Lower leg skin (tissue), 4 donors: ENCODE measurements around the gene LRRC55. TPM values are rescaled to one million over a fixed set of nuclear protein-coding genes. Genes with fewer than 3 reads are reported as not detected.

Experiments used
- DNase-seq, 2 donors: peaks; one replicate each; pipeline ENCODE4 v3.0.0-alpha.2; 2019; ENCODE audit warnings: low spot score in 2 of 2
- H3K4me3 ChIP-seq: fragments of 200-600 bp; sonication (generic); 2 replicates; pipeline ENCODE4 v1.5.1; 2017; ENCODE audit warnings: mild to moderate bottlenecking, low read depth; ENCODE audit not compliant: poor library complexity, severe bottlenecking
- POLR2A ChIP-seq, 2 donors: fragments of 450-650 bp; IDR thresholded peaks; one replicate each; pipeline ENCODE4 v1.6.1; 2016 to 2017; ENCODE audit warnings: antibody characterized with exemption in 2 of 2, mild to moderate bottlenecking in 1 of 2, moderate library complexity in 1 of 2
- WGBS, 2 donors: methylation state at CpG; one replicate each; pipeline ENCODE4 v1.1.5; 2018; 5-methylcytosine and 5-hydroxymethylcytosine counted together
- intact Hi-C: fragments of 100-400 bp; cut with DNase I; formaldehyde crosslinking; loops from one replicate; pipeline ENCODE4 v1.15.0; 2023; ENCODE audit warnings: low total_unique reads
- total RNA-seq, 4 donors: library from RNA; depleted of rRNA; stranded (reverse); fragments of >200 nt; gene quantifications; one replicate each; pipeline ENCODE4 v1.1.0, GENCODE V29; 2016
- TF ChIP-seq, protein P1 (sequence below), 3 donors: fragments of 450-650 bp; IDR thresholded peaks; one replicate each; pipeline ENCODE4 v1.5.1; 2016; ENCODE audit warnings: antibody characterized with exemption in 3 of 3, mild to moderate bottlenecking in 3 of 3, moderate library complexity in 2 of 3

Gene LRRC55
- total RNA-seq, 4 donors from 2014 or later = 0.08 to 0.15 TPM; not detected in 2

DNA sequence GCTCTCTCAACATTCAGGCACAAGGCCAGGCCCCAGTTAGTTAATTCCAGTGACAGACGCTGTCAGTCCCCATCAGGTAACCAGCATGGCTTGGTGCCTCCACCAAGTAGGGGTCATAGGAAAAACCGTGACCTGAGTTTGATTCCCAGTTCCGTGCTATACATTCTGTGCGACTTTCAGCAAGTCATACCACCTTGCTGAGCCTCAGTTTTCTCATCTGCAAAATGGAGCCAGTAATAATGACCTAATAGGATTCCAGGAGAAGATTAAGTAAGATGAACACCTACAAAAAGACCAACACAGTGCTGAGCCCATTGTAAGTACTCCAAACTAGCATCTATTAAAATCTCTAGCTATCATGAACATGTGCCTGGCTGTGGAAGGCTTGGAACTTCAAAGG is 24.8 kb upstream of the LRRC55 start:
- TF ChIP-seq, protein P1, sequence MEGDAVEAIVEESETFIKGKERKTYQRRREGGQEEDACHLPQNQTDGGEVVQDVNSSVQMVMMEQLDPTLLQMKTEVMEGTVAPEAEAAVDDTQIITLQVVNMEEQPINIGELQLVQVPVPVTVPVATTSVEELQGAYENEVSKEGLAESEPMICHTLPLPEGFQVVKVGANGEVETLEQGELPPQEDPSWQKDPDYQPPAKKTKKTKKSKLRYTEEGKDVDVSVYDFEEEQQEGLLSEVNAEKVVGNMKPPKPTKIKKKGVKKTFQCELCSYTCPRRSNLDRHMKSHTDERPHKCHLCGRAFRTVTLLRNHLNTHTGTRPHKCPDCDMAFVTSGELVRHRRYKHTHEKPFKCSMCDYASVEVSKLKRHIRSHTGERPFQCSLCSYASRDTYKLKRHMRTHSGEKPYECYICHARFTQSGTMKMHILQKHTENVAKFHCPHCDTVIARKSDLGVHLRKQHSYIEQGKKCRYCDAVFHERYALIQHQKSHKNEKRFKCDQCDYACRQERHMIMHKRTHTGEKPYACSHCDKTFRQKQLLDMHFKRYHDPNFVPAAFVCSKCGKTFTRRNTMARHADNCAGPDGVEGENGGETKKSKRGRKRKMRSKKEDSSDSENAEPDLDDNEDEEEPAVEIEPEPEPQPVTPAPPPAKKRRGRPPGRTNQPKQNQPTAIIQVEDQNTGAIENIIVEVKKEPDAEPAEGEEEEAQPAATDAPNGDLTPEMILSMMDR (IDR thresholded peaks at IDR 0.05) = no peak
- TF ChIP-seq POLR2A (IDR thresholded peaks at IDR 0.05) = no peak
- no peak overlapping the region for H3K4me3 ChIP-seq
- no peak for DNase-seq
- 83% methylated on average over 4 of the region's 4 CpGs for WGBS, 2 donors
- intact Hi-C loops = no loop called here

DNA sequence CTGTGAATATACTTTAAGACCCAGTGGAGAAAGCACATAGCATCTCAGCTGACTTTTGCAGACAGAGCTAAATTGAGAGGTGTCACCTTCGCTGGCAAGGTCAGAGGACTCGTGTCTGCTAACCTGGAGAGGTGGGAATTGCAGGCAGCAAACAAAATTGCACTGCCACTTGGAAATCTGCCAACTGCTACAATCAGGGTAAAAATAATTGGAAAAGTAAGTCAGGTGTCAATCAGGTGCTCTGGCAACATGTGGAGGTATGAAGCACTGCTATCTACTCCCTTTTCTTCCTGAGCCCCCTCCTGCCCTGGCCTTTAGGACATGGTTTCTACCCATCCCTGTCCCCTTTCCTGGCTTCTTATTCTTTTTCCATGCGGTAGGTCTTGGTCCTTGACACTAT is 24.1 kb upstream of the LRRC55 start:
- 63 to 71% methylated on average over 3 of the region's 3 CpGs for WGBS, 2 donors
- intact Hi-C loops = no loop called here
- H3K4me3 ChIP-seq = no peak overlapping the region
- no peak for DNase-seq
- TF ChIP-seq POLR2A (IDR thresholded peaks at IDR 0.05) = no peak
- TF ChIP-seq, protein P1 (IDR thresholded peaks at IDR 0.05) = no peak

DNA sequence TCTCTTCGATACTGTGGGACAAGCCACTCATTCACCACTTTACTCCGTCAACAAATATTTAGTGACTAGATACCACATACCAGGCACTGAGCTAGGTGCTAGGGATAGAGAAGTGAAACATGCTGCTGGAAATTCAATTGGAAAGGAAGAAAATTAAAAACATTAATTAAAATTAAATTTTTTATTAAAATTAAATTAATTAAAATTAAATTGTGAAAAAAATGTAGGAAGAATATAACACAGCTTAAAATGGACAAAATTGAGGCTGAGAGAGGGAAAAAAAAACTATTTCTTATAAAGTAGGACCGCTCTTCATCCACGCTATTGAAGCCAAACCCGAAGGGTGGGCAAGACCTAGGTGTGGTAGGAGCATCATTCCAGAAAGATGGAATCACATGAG is 23.6 kb upstream of the LRRC55 start:
- intact Hi-C loops = no loop called here
- TF ChIP-seq, protein P1 (IDR thresholded peaks at IDR 0.05) = no peak
- no peak for TF ChIP-seq POLR2A (IDR thresholded peaks at IDR 0.05)
- WGBS, 2 donors = 81 to 92% methylated on average over 5 of the region's 5 CpGs
- no peak overlapping the region for H3K4me3 ChIP-seq
- DNase-seq = no peak

DNA sequence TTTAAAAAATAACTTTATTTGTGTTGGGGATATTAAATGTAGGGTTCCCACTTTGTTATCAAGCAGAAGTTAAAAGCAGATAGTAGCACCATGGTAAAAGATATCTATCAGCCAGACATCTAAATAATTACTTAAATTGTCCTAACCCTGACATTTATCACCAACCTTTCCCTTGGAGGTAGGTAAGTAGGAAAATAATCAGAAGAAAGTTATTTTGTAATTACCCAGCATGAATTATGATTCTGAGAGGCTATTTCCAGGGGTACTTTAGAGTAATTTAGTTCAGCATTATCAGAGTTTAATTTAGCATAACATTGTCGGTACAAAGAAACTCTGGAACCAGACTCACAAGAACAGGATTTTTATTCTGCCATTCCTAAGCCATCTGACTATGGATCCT is 23.2 kb upstream of the LRRC55 start:
- WGBS, 2 donors = 94 to 96% methylated on average over 1 of the region's 1 CpG
- TF ChIP-seq, protein P1 (IDR thresholded peaks at IDR 0.05) = no peak
- TF ChIP-seq POLR2A (IDR thresholded peaks at IDR 0.05) = no peak
- intact Hi-C loops = no loop called here
- H3K4me3 ChIP-seq = no peak overlapping the region
- no peak for DNase-seq

DNA sequence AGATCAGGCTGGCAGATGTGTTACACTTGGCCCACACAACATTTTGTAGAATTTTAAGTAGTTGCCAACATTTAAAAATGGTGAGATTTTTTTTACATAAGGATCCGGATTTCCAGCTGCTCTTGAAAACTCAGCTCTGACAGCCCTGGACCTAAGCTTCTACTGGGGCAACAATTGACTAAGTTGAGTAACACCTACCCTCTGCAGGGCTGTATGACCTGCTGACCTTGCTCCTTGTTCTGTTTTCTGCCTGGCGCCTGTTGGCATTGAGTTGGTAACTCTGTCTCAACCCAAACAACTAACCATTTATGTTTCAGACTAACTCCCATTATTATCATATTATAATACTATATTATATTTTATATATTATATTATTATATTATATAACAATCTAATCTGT is 21.1 kb upstream of the LRRC55 start:
- TF ChIP-seq POLR2A (IDR thresholded peaks at IDR 0.05) = no peak
- TF ChIP-seq, protein P1 (IDR thresholded peaks at IDR 0.05) = no peak
- no peak for DNase-seq

DNA sequence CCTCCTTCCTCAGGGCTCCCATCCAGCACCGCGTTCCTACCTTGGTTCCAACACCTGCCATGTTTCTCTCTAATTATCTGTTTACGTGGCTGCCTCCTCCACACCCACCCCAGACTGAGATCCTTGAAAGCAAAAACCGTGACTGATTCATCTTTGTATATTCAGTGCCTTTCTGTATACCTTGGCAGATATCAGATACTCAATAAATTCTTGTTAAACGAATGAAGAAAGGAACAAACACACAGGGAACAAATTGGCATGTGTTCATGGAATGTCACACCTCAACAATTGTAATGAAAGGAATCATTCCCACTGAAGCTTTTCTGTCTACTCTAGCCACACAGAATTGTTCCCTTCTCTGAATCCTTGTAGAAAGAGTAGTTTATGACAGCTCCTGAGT is 20.4 kb upstream of the LRRC55 start:
- 39 to 50% methylated on average over 5 of the region's 5 CpGs for WGBS, 2 donors
- intact Hi-C loops = no loop called here
- TF ChIP-seq, protein P1 (IDR thresholded peaks at IDR 0.05) = no peak
- no peak for TF ChIP-seq POLR2A (IDR thresholded peaks at IDR 0.05)
- no peak for DNase-seq
- H3K4me3 ChIP-seq = no peak overlapping the region

More for the DNA sequence above, 21.1 kb upstream of the LRRC55 start:
- WGBS, 2 donors = 81 to 87% methylated on average over 2 of the region's 2 CpGs
- H3K4me3 ChIP-seq = no peak overlapping the region
- intact Hi-C loops = no loop called here
